ENCODE measurements around the gene NAE1. TPM values are rescaled to one million over a fixed set of nuclear protein-coding genes. Genes with fewer than 3 reads are reported as not detected.
"Not testable (repeated sequence)": the region's sequence is repeated elsewhere in the genome, so short reads cannot be mapped to it uniquely, and the experiment has no call there.

NAE1 gene
- polyA plus RNA-seq, 1 donor (not counting 4 experiments of a cell fraction or from before 2014, with no cell fraction given) = 113 TPM

DNA sequence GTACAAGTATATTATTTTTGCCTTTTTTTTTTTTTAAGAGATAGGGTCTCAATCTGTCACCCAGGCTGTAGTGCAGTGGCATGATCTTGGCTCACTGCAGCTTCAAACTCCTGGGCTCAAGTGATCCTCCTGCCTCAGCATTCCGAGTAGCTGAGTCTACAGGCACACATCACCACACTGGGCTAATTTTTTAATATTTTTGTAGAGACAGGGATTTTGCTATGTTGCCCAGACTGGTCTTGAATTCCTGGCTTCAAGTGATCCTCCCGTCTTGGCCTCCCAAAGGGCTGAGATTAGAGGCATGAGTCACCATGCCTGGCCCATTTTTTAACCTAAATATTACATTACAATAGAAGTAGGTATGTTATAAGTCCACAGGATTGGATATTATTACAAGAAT lies 32.6 kb downstream of the NAE1 start:
- no peak for FAIRE-seq
- Histone ChIP-seq H3K9me1 (ENCODE audit: control insufficient read depth, extremely low read depth, insufficient read depth, low read length) (no peaks in the 10 kb centered on the region), H3K4me2 (ENCODE audit: control insufficient read depth, extremely low read depth, insufficient read depth, low read depth, low read length) (no peak overlapping the region), H3K79me2 (ENCODE audit: control insufficient read depth, insufficient read depth, low read length) (no peaks in the 10 kb centered on the region), H3K9me3 (ENCODE audit: control insufficient read depth, low read depth, low read length) (no peaks in the 10 kb centered on the region), H3K4me1 (ENCODE audit: control insufficient read depth, extremely low read depth, insufficient read depth, low read length) (no peaks in the 10 kb centered on the region), H3K27me3 (ENCODE audit: control insufficient read depth, extremely low read depth, insufficient read depth, low read length) (no peaks in the 10 kb centered on the region), H3K4me3 (ENCODE audit: control insufficient read depth in 2 of 3, extremely low read depth in 1 of 3, insufficient read depth in 2 of 3, low read depth in 1 of 3, low read length in 3 of 3) (no peak overlapping the region), H4K20me1 (ENCODE audit: control insufficient read depth, extremely low read depth, insufficient read depth, low read length) (no peaks in the 10 kb centered on the region), H2AFZ (ENCODE audit: control insufficient read depth, low read length) (no peak overlapping the region), H3K27ac (ENCODE audit: control insufficient read depth, insufficient read depth, low read length) (no peak overlapping the region), H3K9ac (ENCODE audit: control insufficient read depth, extremely low read depth, insufficient read depth, low read length) (no peak overlapping the region), H3K36me3 (ENCODE audit: control insufficient read depth in 2 of 2, extremely low read depth in 1 of 2, insufficient read depth in 2 of 2, low read length in 2 of 2) (peaks cover 0 to 8% of the 10 kb centered on the region in 2 experiments)
- dilution Hi-C loops (cut with MboI; ENCODE audit: extremely low pct_ligation_motif_present, low sequenced_read_pairs) = no loop called here
- no peak for TF ChIP-seq EZH2 (IDR thresholded peaks at IDR 0.05; ENCODE audit: low read length)
- TF ChIP-seq, protein P1, sequence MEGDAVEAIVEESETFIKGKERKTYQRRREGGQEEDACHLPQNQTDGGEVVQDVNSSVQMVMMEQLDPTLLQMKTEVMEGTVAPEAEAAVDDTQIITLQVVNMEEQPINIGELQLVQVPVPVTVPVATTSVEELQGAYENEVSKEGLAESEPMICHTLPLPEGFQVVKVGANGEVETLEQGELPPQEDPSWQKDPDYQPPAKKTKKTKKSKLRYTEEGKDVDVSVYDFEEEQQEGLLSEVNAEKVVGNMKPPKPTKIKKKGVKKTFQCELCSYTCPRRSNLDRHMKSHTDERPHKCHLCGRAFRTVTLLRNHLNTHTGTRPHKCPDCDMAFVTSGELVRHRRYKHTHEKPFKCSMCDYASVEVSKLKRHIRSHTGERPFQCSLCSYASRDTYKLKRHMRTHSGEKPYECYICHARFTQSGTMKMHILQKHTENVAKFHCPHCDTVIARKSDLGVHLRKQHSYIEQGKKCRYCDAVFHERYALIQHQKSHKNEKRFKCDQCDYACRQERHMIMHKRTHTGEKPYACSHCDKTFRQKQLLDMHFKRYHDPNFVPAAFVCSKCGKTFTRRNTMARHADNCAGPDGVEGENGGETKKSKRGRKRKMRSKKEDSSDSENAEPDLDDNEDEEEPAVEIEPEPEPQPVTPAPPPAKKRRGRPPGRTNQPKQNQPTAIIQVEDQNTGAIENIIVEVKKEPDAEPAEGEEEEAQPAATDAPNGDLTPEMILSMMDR (optimal IDR thresholded peaks at IDR 0.05 in 1 of 3, IDR thresholded peaks at IDR 0.05 in 1 of 3, conservative IDR thresholded peaks at IDR 0.05 in 1 of 3; ENCODE audit: extremely low read depth in 1 of 3, insufficient read depth in 2 of 3, low read length in 3 of 3) = no peak
- no peak for DNase-seq (ENCODE audit: low read depth, low spot score)

DNA sequence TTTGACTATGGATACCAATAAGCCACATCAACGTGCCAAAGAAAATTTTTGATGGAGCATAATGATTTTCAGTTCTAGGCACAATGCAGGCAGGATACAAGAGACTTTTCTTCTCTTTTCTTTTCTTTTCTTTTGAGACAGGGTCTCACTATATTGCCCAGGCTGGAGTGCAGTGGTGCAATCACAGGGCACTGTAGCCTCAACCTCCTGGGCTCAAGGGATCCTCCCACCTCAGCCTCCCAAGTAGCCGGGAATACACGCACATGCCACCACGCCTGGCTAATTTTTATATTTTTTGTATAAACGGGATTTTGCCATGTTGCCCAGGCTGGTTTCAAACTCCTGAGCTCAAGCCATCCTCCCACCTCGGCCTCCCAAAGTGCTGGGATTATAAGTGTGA lies 36.8 kb downstream of the NAE1 start:
- H4K20me1 ChIP-seq (ENCODE audit: control insufficient read depth, extremely low read depth, insufficient read depth, low read length); DNase-seq (ENCODE audit: low read depth, low spot score); FAIRE-seq; H3K36me3 ChIP-seq (ENCODE audit: control insufficient read depth in 2 of 2, extremely low read depth in 1 of 2, insufficient read depth in 2 of 2, low read length in 2 of 2); dilution Hi-C loops (cut with MboI; ENCODE audit: extremely low pct_ligation_motif_present, low sequenced_read_pairs); H2AFZ ChIP-seq (ENCODE audit: control insufficient read depth, low read length); H3K79me2 ChIP-seq (ENCODE audit: control insufficient read depth, insufficient read depth, low read length); H3K27me3 ChIP-seq (ENCODE audit: control insufficient read depth, extremely low read depth, insufficient read depth, low read length); H3K9ac ChIP-seq (ENCODE audit: control insufficient read depth, extremely low read depth, insufficient read depth, low read length); H3K9me3 ChIP-seq (ENCODE audit: control insufficient read depth, low read depth, low read length); H3K4me1 ChIP-seq (ENCODE audit: control insufficient read depth, extremely low read depth, insufficient read depth, low read length); H3K4me3 ChIP-seq (ENCODE audit: control insufficient read depth in 2 of 3, extremely low read depth in 1 of 3, insufficient read depth in 2 of 3, low read depth in 1 of 3, low read length in 3 of 3); H3K9me1 ChIP-seq (ENCODE audit: control insufficient read depth, extremely low read depth, insufficient read depth, low read length); H3K27ac ChIP-seq (ENCODE audit: control insufficient read depth, insufficient read depth, low read length); H3K4me2 ChIP-seq (ENCODE audit: control insufficient read depth, extremely low read depth, insufficient read depth, low read depth, low read length): not testable (repeated sequence)

DNA sequence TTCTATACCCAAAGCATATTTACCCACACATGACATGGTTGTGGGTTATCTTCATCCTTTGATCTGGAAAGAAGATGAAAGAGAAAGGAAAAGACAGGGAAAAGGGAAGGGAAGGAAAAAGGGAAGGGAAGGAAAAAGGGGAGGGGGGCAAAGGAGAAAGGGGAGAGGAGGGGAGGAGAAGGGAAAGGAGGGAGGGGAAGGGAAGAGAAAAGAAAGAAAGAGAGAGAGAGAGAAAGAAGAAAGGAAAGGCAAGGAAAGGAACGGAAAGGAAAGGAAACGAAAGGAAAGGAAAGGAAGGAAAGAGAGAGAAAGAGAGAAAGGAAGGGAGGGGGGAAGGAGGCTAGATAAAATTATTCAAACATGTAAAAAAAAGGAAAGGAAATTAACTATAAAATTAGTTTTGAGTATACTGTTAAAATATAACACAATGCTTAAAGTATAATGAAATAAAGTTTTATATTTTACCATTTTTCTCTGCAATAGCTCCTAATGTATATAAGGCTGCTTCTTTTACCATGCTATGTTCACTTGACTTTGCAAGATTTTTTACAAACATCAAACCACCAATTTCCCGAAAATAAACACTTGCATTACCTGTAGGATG lies 40.5 kb downstream of the NAE1 start:
- H3K79me2 ChIP-seq (ENCODE audit: control insufficient read depth, insufficient read depth, low read length) = no peaks in the 10 kb centered on the region

More for the DNA sequence above, 40.5 kb downstream of the NAE1 start:
- H3K27ac ChIP-seq (ENCODE audit: control insufficient read depth, insufficient read depth, low read length) = no peak overlapping the region
- H3K27me3 ChIP-seq (ENCODE audit: control insufficient read depth, extremely low read depth, insufficient read depth, low read length) = no peaks in the 10 kb centered on the region
- H4K20me1 ChIP-seq (ENCODE audit: control insufficient read depth, extremely low read depth, insufficient read depth, low read length) = no peaks in the 10 kb centered on the region
- TF ChIP-seq, protein P1 (optimal IDR thresholded peaks at IDR 0.05 in 1 of 3, IDR thresholded peaks at IDR 0.05 in 1 of 3, conservative IDR thresholded peaks at IDR 0.05 in 1 of 3; ENCODE audit: extremely low read depth in 1 of 3, insufficient read depth in 2 of 3, low read length in 3 of 3) = no peak
- TF ChIP-seq EZH2 (IDR thresholded peaks at IDR 0.05; ENCODE audit: low read length) = no peak
- no peak overlapping the region for H2AFZ ChIP-seq (ENCODE audit: control insufficient read depth, low read length)
- H3K4me1 ChIP-seq (ENCODE audit: control insufficient read depth, extremely low read depth, insufficient read depth, low read length) = no peaks in the 10 kb centered on the region
- no peaks in the 10 kb centered on the region for H3K9me3 ChIP-seq (ENCODE audit: control insufficient read depth, low read depth, low read length)
- no peaks in the 10 kb centered on the region for H3K9me1 ChIP-seq (ENCODE audit: control insufficient read depth, extremely low read depth, insufficient read depth, low read length)
- no peaks in the 10 kb centered on the region for H3K36me3 ChIP-seq (ENCODE audit: control insufficient read depth in 2 of 2, extremely low read depth in 1 of 2, insufficient read depth in 2 of 2, low read length in 2 of 2)
- H3K4me3 ChIP-seq (ENCODE audit: control insufficient read depth in 2 of 3, extremely low read depth in 1 of 3, insufficient read depth in 2 of 3, low read depth in 1 of 3, low read length in 3 of 3) = no peak overlapping the region
- FAIRE-seq (no peak), DNase-seq (ENCODE audit: low read depth, low spot score) (no peak)
- H3K9ac ChIP-seq (ENCODE audit: control insufficient read depth, extremely low read depth, insufficient read depth, low read length) = no peak overlapping the region
- dilution Hi-C loops (cut with MboI; ENCODE audit: extremely low pct_ligation_motif_present, low sequenced_read_pairs) = no loop called here
- no peak overlapping the region for H3K4me2 ChIP-seq (ENCODE audit: control insufficient read depth, extremely low read depth, insufficient read depth, low read depth, low read length)

Measured in keratinocyte (primary cell).